Measurements from ENCODE around the gene DPYSL4. TPM values are rescaled to one million over a fixed set of nuclear protein-coding genes. Genes with fewer than 3 reads are reported as not detected.

Gene DPYSL4
- total and polyA plus RNA-seq, 2 of the 4 experiments (the other 2 are of a cell fraction): 8.1 to 30.5 TPM

GRCh38 chr10:132245056-132245455, 58.3 kb downstream of the DPYSL4 start:
- POLR2A ChIA-PET (ENCODE audit: unreplicated experiment): no interaction called here
- Histone ChIP-seq H3K4me2 (ENCODE audit: low read depth, low read length) (no peak overlapping the region), H3K23ac (ENCODE audit: low read depth, low read length) (no peak overlapping the region), H3K27ac (ENCODE audit: insufficient read depth, low read length) (no peak overlapping the region), H2AFZ (replicated peaks; ENCODE audit: low read length, poor library complexity) (no peak overlapping the region), H3K9ac (ENCODE audit: low read depth, low read length) (no peak overlapping the region), H3K4ac (ENCODE audit: low read depth, low read length) (no peak overlapping the region), H2BK20ac (ENCODE audit: low read depth, low read length) (no peak overlapping the region), H3K79me1 (ENCODE audit: low read depth in 1 of 2, low read length in 2 of 2) (no peaks in the 10 kb centered on the region), H3K56ac (ENCODE audit: extremely low read depth, insufficient read depth, low read length) (no peak overlapping the region), H3K14ac (replicated peaks; ENCODE audit: low read depth, low read length) (no peak overlapping the region), H4K91ac (ENCODE audit: insufficient read depth, low read depth, low read length) (no peak overlapping the region), H4K5ac (ENCODE audit: low read depth, low read length) (no peak overlapping the region), H4K8ac (ENCODE audit: low read depth in 2 of 2, low read length in 2 of 2) (no peak overlapping the region), H3K27me3 (ENCODE audit: control insufficient read depth, insufficient read depth, low read length) (peaks cover 2% of the 10 kb centered on the region; the same call in 1 of the 2 replicates), H4K20me1 (ENCODE audit: insufficient read depth, low read length) (no peaks in the 10 kb centered on the region), H3K9me3 (ENCODE audit: control insufficient read depth, insufficient read depth, low read length) (no peaks in the 10 kb centered on the region), H2AK5ac (ENCODE audit: low read depth, low read length) (no peak overlapping the region), H3K36me3 (ENCODE audit: control insufficient read depth, insufficient read depth, low read length) (no peaks in the 10 kb centered on the region), H2BK120ac (ENCODE audit: low read depth, low read length) (no peak overlapping the region), H3K4me3 (ENCODE audit: insufficient read depth, low read depth, low read length) (no peak overlapping the region), H2AK9ac (replicated peaks; ENCODE audit: low read depth, low read length, poor library complexity) (no peak overlapping the region), H2BK5ac (ENCODE audit: low read depth, low read length, poor library complexity, severe bottlenecking) (no peak overlapping the region), H3K9me1 (ENCODE audit: insufficient read depth, low read length) (no peaks in the 10 kb centered on the region), H3K4me1 (ENCODE audit: control insufficient read depth, insufficient read depth, low read length) (no peaks in the 10 kb centered on the region), H3K18ac (ENCODE audit: low read depth, low read length) (no peak overlapping the region), H2BK15ac (ENCODE audit: low read depth, low read length) (no peak overlapping the region)
- WGBS, 2 experiments (ENCODE audit: extremely low coverage in 2 of 2, insufficient read length in 1 of 2): 96% methylated on average over 3 of the region's 14 CpGs; no CpG with 5 or more reads in 1 of the 2 experiments
- dilution Hi-C loops (cut with HindIII; ENCODE audit: low sequenced_read_pairs, unreplicated experiment): loop anchor here (25.0 kb wide), 1 partner anchor 92 kb away; the partner anchor contains the start of gene LRRC27
- no peak for TF ChIP-seq MAZ (IDR thresholded peaks at IDR 0.05; ENCODE audit: borderline replicate concordance, low read depth, low read length)
- TF ChIP-seq RAD21 (IDR thresholded peaks at IDR 0.05; ENCODE audit: low read length): no peak
- TF ChIP-seq CEBPB (IDR thresholded peaks at IDR 0.05; ENCODE audit: low read depth, low read length): no peak
- TF ChIP-seq POLR2A (IDR thresholded peaks at IDR 0.05; ENCODE audit: low read depth, low read length): no peak
- TF ChIP-seq FOS (IDR thresholded peaks at IDR 0.05; ENCODE audit: low read depth, low read length): no peak
- TF ChIP-seq BHLHE40 (IDR thresholded peaks at IDR 0.05; ENCODE audit: low read depth, low read length): no peak
- no peak for TF ChIP-seq CTCF (conservative IDR thresholded peaks at IDR 0.05; ENCODE audit: low read depth, low read length)
- no peak for TF ChIP-seq USF2 (IDR thresholded peaks at IDR 0.05; ENCODE audit: low read depth, low read length)
- TF ChIP-seq ELK1 (IDR thresholded peaks at IDR 0.05; ENCODE audit: borderline replicate concordance, low read depth, low read length): no peak
- no peak for TF ChIP-seq SMC3 (IDR thresholded peaks at IDR 0.05; ENCODE audit: low read depth, low read length)
- no peak for TF ChIP-seq MAFK (IDR thresholded peaks at IDR 0.05; ENCODE audit: low read depth, low read length)
- TF ChIP-seq MXI1 (IDR thresholded peaks at IDR 0.05; ENCODE audit: borderline replicate concordance, low read depth, low read length): no peak
- no peak for TF ChIP-seq NFE2L2 (IDR thresholded peaks at IDR 0.05; ENCODE audit: low read depth, low read length)
- DNase-seq (no peak), ATAC-seq (ENCODE audit: low read depth) (no peak)
- in situ Hi-C loops (cut with MboI; ENCODE audit: low sequenced_read_pairs): no loop called here
- no TSS peak for BruUV-seq (replicated peaks)
- intact Hi-C loops (cut with micrococcal nuclease): no loop called here
- CTCF ChIA-PET: no interaction called here

Measured in IMR-90 (cell line).